ENCODE measurements around the gene ESX1. TPM values are rescaled to one million over a fixed set of nuclear protein-coding genes. Genes with fewer than 3 reads are reported as not detected.

ESX1 gene
- total RNA-seq (2022) (not detected in 2 replicates), Bru-seq, nascent RNA (not detected), BruChase-seq, experiment 1, labeled RNA remaining after a 2-hour chase (not detected), BruChase-seq, experiment 2, labeled RNA remaining after a 6-hour chase (not detected)
- long read RNA-seq: 0 reads

GRCh38 chrX:104254442-104255115 lies at the start of gene ESX1:
ESX1 (minus strand) TSS chrX:104254933; CDS start chrX:104254849, 84 bp downstream.
- DNase-seq: no peak
- BruUV-seq (replicated peaks): no TSS peak
- Mint-ChIP-seq H3K27ac (ENCODE audit: unreplicated experiment) (no peak within 1 kb of the TSS), H3K36me3 (ENCODE audit: insufficient read depth, unreplicated experiment) (no peaks in the 10 kb centered on the region), H3K4me3 (ENCODE audit: unreplicated experiment) (no peak within 1 kb of the TSS), H3K27me3 (ENCODE audit: insufficient read depth, unreplicated experiment) (no peaks in the 10 kb centered on the region), H3K9me3 (ENCODE audit: unreplicated experiment) (no peaks in the 10 kb centered on the region), H3K4me1 (ENCODE audit: low read depth, unreplicated experiment) (no peaks in the 10 kb centered on the region)
- TF ChIP-seq CTCF (IDR thresholded peaks at IDR 0.05; ENCODE audit: insufficient read depth in 1 of 2, low read depth in 1 of 2, low read length in 1 of 2, severe bottlenecking in 1 of 2, unreplicated experiment in 1 of 2): no peak
- no peak within 1 kb of the TSS for H3K4me3 ChIP-seq (ENCODE audit: low read depth, low read length)
- H3K9me3 ChIP-seq: no peaks in the 10 kb centered on the region
- intact Hi-C loops (cut with micrococcal nuclease; ENCODE audit: unreplicated experiment): no loop called here
- no peaks in the 10 kb centered on the region for H3K27me3 ChIP-seq (replicated peaks; ENCODE audit: control insufficient read depth, insufficient read depth, low read length)
- no peaks in the 10 kb centered on the region for H3K36me3 ChIP-seq (ENCODE audit: control insufficient read depth, insufficient read depth, low read length)
- CTCF ChIA-PET: no interaction called here
- no peaks in the 10 kb centered on the region for H3K4me1 ChIP-seq
- POLR2A ChIA-PET: no interaction called here

- Histone ChIP-seq H3K9me3 (no peaks in the 10 kb centered on the region), H3K4me1 (no peaks in the 10 kb centered on the region), H3K36me3 (ENCODE audit: control insufficient read depth, insufficient read depth, low read length) (no peaks in the 10 kb centered on the region), H3K27me3 (replicated peaks; ENCODE audit: control insufficient read depth, insufficient read depth, low read length) (no peaks in the 10 kb centered on the region), H3K4me3 (ENCODE audit: low read depth, low read length) (no peak overlapping the region)
- Mint-ChIP-seq H3K4me1 (ENCODE audit: low read depth, unreplicated experiment) (no peaks in the 10 kb centered on the region), H3K27ac (ENCODE audit: unreplicated experiment) (no peak overlapping the region), H3K27me3 (ENCODE audit: insufficient read depth, unreplicated experiment) (no peaks in the 10 kb centered on the region), H3K9me3 (ENCODE audit: unreplicated experiment) (no peaks in the 10 kb centered on the region), H3K4me3 (ENCODE audit: unreplicated experiment) (no peak overlapping the region), H3K36me3 (ENCODE audit: insufficient read depth, unreplicated experiment) (no peaks in the 10 kb centered on the region)
- BruUV-seq (replicated peaks): no TSS peak
- TF ChIP-seq CTCF (IDR thresholded peaks at IDR 0.05; ENCODE audit: insufficient read depth in 1 of 2, low read depth in 1 of 2, low read length in 1 of 2, severe bottlenecking in 1 of 2, unreplicated experiment in 1 of 2): no peak
- ChIA-PET CTCF (no interaction called here), POLR2A (no interaction called here)
- intact Hi-C loops (cut with micrococcal nuclease; ENCODE audit: unreplicated experiment): no loop called here
- no peak for DNase-seq
Observed at GRCh38 chrX:104295636-104296035, 40.9 kb upstream of the ESX1 start.

- H3K4me1 Mint-ChIP-seq (ENCODE audit: low read depth, unreplicated experiment): no peaks in the 10 kb centered on the region
- CTCF ChIA-PET: no interaction called here
- DNase-seq: no peak
- no peaks in the 10 kb centered on the region for H3K36me3 Mint-ChIP-seq (ENCODE audit: insufficient read depth, unreplicated experiment)
- BruUV-seq (replicated peaks): no TSS peak
- intact Hi-C loops (cut with micrococcal nuclease; ENCODE audit: unreplicated experiment): no loop called here
- H3K27ac Mint-ChIP-seq (ENCODE audit: unreplicated experiment): no peak overlapping the region
- no peaks in the 10 kb centered on the region for H3K36me3 ChIP-seq (ENCODE audit: control insufficient read depth, insufficient read depth, low read length)
- no peak overlapping the region for H3K4me3 ChIP-seq (ENCODE audit: low read depth, low read length)
- POLR2A ChIA-PET: no interaction called here
- H3K4me3 Mint-ChIP-seq (ENCODE audit: unreplicated experiment): no peak overlapping the region
- peaks cover 3% of the 10 kb centered on the region for H3K27me3 Mint-ChIP-seq (ENCODE audit: insufficient read depth, unreplicated experiment)
- no peaks in the 10 kb centered on the region for H3K9me3 ChIP-seq
- no peaks in the 10 kb centered on the region for H3K9me3 Mint-ChIP-seq (ENCODE audit: unreplicated experiment)
- TF ChIP-seq CTCF (IDR thresholded peaks at IDR 0.05; ENCODE audit: insufficient read depth in 1 of 2, low read depth in 1 of 2, low read length in 1 of 2, severe bottlenecking in 1 of 2, unreplicated experiment in 1 of 2): no peak
- no peaks in the 10 kb centered on the region for H3K27me3 ChIP-seq (replicated peaks; ENCODE audit: control insufficient read depth, insufficient read depth, low read length)
- no peaks in the 10 kb centered on the region for H3K4me1 ChIP-seq
Observed at GRCh38 chrX:104288961-104289360, 34.2 kb upstream of the ESX1 start.

Data from Caco-2 (cell line).